Activated naive CD4-positive, alpha-beta T cell treated with anti-CD3 and anti-CD28 coated beads, Interleukin-2, amount 50 U/mL, for 72 hours (primary cell): ENCODE data around the gene KCNT1. TPM values are rescaled to one million over a fixed set of nuclear protein-coding genes. Genes with fewer than 3 reads are reported as not detected.

ENCODE experiments used
- ATAC-seq, 2 donors: fragments of 150-1000 bp; cut with Tn5 transposase; 2 replicates each; pipeline ENCODE4 v1.10.0; 2021; ENCODE audit warnings: mild to moderate bottlenecking in 2 of 2, moderate library complexity in 2 of 2
- DNase-seq, 2 donors: peaks; one replicate each; pipeline ENCODE4 v3.0.0; 2021 to 2022; ENCODE audit warnings: low spot score in 2 of 2
- H3K27ac Mint-ChIP-seq, 2 donors: one replicate each; pipeline ENCODE4 v1.8.0; 2022; ENCODE audit warnings: mild to moderate bottlenecking in 2 of 2, mixed read lengths in 2 of 2
- H3K36me3 Mint-ChIP-seq, 2 donors: one replicate each; pipeline ENCODE4 v1.8.0; 2022; ENCODE audit warnings: mixed read lengths in 2 of 2
- H3K9me3 Mint-ChIP-seq, 2 donors: one replicate each; pipeline ENCODE4 v1.8.0; 2022; ENCODE audit warnings: mixed read lengths in 2 of 2
- total RNA-seq, 2 donors: library from RNA; stranded (reverse); gene quantifications; one replicate each; pipeline ENCODE4 v1.2.3, GENCODE V29; 2022

The KCNT1 gene
- total RNA-seq, 2 donors from 2014 or later = not detected

- H3K9me3 Mint-ChIP-seq = no peaks in the 10 kb centered on the region
- no peak for ATAC-seq
Observed at GRCh38 chr9:135692410-135692809, 9.6 kb upstream of the KCNT1 start.

GRCh38 chr9:135693265-135693664 lies 8.7 kb upstream of the KCNT1 start:
- Mint-ChIP-seq H3K36me3 (no peaks in the 10 kb centered on the region), H3K9me3 (no peaks in the 10 kb centered on the region), H3K27ac (no peak overlapping the region)
- ATAC-seq (no peak), DNase-seq (no peak)

More at GRCh38 chr9:135692410-135692809, 9.6 kb upstream of the KCNT1 start:
- H3K27ac Mint-ChIP-seq = no peak overlapping the region
- no peak for DNase-seq
- H3K36me3 Mint-ChIP-seq = no peaks in the 10 kb centered on the region

GRCh38 chr9:135693771-135694170 lies 8.2 kb upstream of the KCNT1 start:
- Mint-ChIP-seq H3K36me3 (no peaks in the 10 kb centered on the region), H3K27ac (no peak overlapping the region), H3K9me3 (no peaks in the 10 kb centered on the region)
- DNase-seq (no peak), ATAC-seq (no peak)

GRCh38 chr9:135694414-135694813 lies 7.6 kb upstream of the KCNT1 start:
- no peak for ATAC-seq
- Mint-ChIP-seq H3K27ac (no peak overlapping the region), H3K36me3 (no peaks in the 10 kb centered on the region), H3K9me3 (no peaks in the 10 kb centered on the region)
- no peak for DNase-seq

- no peak overlapping the region for H3K27ac Mint-ChIP-seq
- no peak for DNase-seq
- H3K9me3 Mint-ChIP-seq = no peaks in the 10 kb centered on the region
- no peaks in the 10 kb centered on the region for H3K36me3 Mint-ChIP-seq
- ATAC-seq = no peak
Observed at GRCh38 chr9:135695036-135695435, 6.9 kb upstream of the KCNT1 start.

- ATAC-seq (no peak), DNase-seq (no peak)
- Mint-ChIP-seq H3K27ac (no peak overlapping the region), H3K9me3 (no peaks in the 10 kb centered on the region), H3K36me3 (no peaks in the 10 kb centered on the region)
Observed at GRCh38 chr9:135695642-135696041, 6.3 kb upstream of the KCNT1 start.

GRCh38 chr9:135696446-135696845 lies 5.5 kb upstream of the KCNT1 start:
- H3K36me3 Mint-ChIP-seq = no peaks in the 10 kb centered on the region
- ATAC-seq (no peak), DNase-seq (no peak)
- H3K9me3 Mint-ChIP-seq = no peaks in the 10 kb centered on the region
- H3K27ac Mint-ChIP-seq = no peak overlapping the region

GRCh38 chr9:135697226-135697625 lies 4.8 kb upstream of the KCNT1 start:
- no peak for DNase-seq
- ATAC-seq = no peak
- no peaks in the 10 kb centered on the region for H3K36me3 Mint-ChIP-seq
- H3K9me3 Mint-ChIP-seq = no peaks in the 10 kb centered on the region
- H3K27ac Mint-ChIP-seq = no peak overlapping the region

GRCh38 chr9:135698236-135698635 lies 3.7 kb upstream of the KCNT1 start:
- H3K36me3 Mint-ChIP-seq = no peaks in the 10 kb centered on the region
- ATAC-seq = no peak
- H3K27ac Mint-ChIP-seq = no peak overlapping the region
- no peaks in the 10 kb centered on the region for H3K9me3 Mint-ChIP-seq
- no peak for DNase-seq

GRCh38 chr9:135698767-135699166 lies 3.2 kb upstream of the KCNT1 start:
- no peaks in the 10 kb centered on the region for H3K36me3 Mint-ChIP-seq
- no peak overlapping the region for H3K27ac Mint-ChIP-seq
- ATAC-seq (no peak), DNase-seq (no peak)
- H3K9me3 Mint-ChIP-seq = no peaks in the 10 kb centered on the region

GRCh38 chr9:135699440-135699839 lies 2.5 kb upstream of the KCNT1 start, which contains the start of gene SOHLH1:
Gene SOHLH1 (minus strand): TSS chr9:135699481. CDS start chr9:135699467, 14 bp downstream.
- no peaks in the 10 kb centered on the region for H3K9me3 Mint-ChIP-seq
- H3K36me3 Mint-ChIP-seq = no peaks in the 10 kb centered on the region
- DNase-seq (no peak), ATAC-seq (no peak)
- H3K27ac Mint-ChIP-seq = no peak within 1 kb of the TSS

GRCh38 chr9:135700525-135700924 lies 1.5 kb upstream of the KCNT1 start:
- no peaks in the 10 kb centered on the region for H3K9me3 Mint-ChIP-seq
- no peak overlapping the region for H3K27ac Mint-ChIP-seq
- no peak for DNase-seq
- no peak for ATAC-seq
- H3K36me3 Mint-ChIP-seq = no peaks in the 10 kb centered on the region

GRCh38 chr9:135701067-135701958 lies 672 bp upstream of the KCNT1 start:
- H3K36me3 Mint-ChIP-seq = no peaks in the 10 kb centered on the region
- H3K9me3 Mint-ChIP-seq = no peaks in the 10 kb centered on the region
- ATAC-seq (peak; percentile 5 to 34), DNase-seq (no peak)
- no peak overlapping the region for H3K27ac Mint-ChIP-seq

- no peak for DNase-seq
- no peak for ATAC-seq
Observed at GRCh38 chr9:135703726-135704125, 1.7 kb downstream of the KCNT1 start.

GRCh38 chr9:135704483-135704882 lies 2.5 kb downstream of the KCNT1 start:
- Mint-ChIP-seq H3K36me3 (no peaks in the 10 kb centered on the region), H3K9me3 (no peaks in the 10 kb centered on the region), H3K27ac (no peak overlapping the region)
- no peak for ATAC-seq
- no peak for DNase-seq

More at GRCh38 chr9:135703726-135704125, 1.7 kb downstream of the KCNT1 start:
- H3K27ac Mint-ChIP-seq = no peak overlapping the region
- H3K9me3 Mint-ChIP-seq = no peaks in the 10 kb centered on the region
- H3K36me3 Mint-ChIP-seq = no peaks in the 10 kb centered on the region

- DNase-seq = no peak
- Mint-ChIP-seq H3K9me3 (no peaks in the 10 kb centered on the region), H3K36me3 (no peaks in the 10 kb centered on the region), H3K27ac (no peak overlapping the region)
- ATAC-seq = no peak
Observed at GRCh38 chr9:135705376-135705775, 3.4 kb downstream of the KCNT1 start.

- Mint-ChIP-seq H3K9me3 (no peaks in the 10 kb centered on the region), H3K27ac (no peak overlapping the region), H3K36me3 (no peaks in the 10 kb centered on the region)
- no peak for ATAC-seq
- no peak for DNase-seq
Observed at GRCh38 chr9:135706288-135706687, 4.3 kb downstream of the KCNT1 start.
